Loucy (cell line): ENCODE data around the gene GPR35.

Source experiments
- CTCF ChIP-seq: fragments of 200-600 bp; sonication (generic); conservative IDR thresholded peaks from 2 replicates; pipeline ENCODE4 v1.5.1; 2014; ENCODE audit warnings: mild to moderate bottlenecking, antibody characterized with exemption, low read length
- EZH2phosphoT487 ChIP-seq: fragments of 200-600 bp; IDR thresholded peaks from 2 replicates; pipeline ENCODE4 v1.6.1; 2018; ENCODE audit warnings: antibody characterized with exemption, mild to moderate bottlenecking, moderate library complexity, borderline replicate concordance

- no peak for TF ChIP-seq CTCF
- TF ChIP-seq EZH2phosphoT487 = no peak
Observed at GRCh38 chr2:240637116-240637900, 12.0 kb downstream of the GPR35 start.
